GM10847 (cell line): Measurements from ENCODE around the gene PMCH.

Experiments used
- POLR2A ChIP-seq: IDR thresholded peaks from 2 replicates; pipeline ENCODE4 v1.6.1; 2011; ENCODE audit not compliant: insufficient read length; ENCODE audit errors: extremely low read depth

Gene PMCH

DNA sequence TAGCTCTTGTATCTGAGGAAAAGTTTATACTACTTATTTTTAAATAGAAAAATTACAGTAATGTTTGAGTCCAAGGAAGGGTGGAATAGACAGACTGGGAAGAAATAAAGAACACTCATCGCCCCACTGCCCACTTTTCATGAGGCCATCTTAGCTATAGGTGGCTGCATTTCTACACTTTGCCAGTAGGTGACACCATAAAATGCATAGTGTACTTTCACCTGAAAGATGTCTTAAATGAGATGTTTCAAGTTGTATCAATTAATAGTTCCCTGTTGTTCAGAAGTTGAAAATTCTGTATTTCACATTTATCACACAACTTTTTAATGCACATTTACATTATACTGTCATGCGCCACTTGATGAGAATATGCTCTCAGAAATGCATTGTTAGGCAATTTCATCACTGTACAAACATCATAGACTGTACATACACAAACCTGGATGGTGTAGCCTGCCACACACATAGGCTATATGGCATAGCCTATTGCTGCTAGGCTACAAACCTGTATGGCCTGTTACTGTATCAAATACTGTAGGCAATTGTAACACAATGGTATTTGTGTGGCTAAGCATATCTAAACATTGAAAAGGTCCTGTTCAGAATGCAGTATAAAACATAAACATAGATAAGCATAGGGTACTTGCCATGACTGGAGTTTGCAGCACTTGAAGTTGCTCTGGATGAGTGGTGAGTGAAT lies 27.6 kb downstream of the PMCH start:
- TF ChIP-seq POLR2A = no peak

DNA sequence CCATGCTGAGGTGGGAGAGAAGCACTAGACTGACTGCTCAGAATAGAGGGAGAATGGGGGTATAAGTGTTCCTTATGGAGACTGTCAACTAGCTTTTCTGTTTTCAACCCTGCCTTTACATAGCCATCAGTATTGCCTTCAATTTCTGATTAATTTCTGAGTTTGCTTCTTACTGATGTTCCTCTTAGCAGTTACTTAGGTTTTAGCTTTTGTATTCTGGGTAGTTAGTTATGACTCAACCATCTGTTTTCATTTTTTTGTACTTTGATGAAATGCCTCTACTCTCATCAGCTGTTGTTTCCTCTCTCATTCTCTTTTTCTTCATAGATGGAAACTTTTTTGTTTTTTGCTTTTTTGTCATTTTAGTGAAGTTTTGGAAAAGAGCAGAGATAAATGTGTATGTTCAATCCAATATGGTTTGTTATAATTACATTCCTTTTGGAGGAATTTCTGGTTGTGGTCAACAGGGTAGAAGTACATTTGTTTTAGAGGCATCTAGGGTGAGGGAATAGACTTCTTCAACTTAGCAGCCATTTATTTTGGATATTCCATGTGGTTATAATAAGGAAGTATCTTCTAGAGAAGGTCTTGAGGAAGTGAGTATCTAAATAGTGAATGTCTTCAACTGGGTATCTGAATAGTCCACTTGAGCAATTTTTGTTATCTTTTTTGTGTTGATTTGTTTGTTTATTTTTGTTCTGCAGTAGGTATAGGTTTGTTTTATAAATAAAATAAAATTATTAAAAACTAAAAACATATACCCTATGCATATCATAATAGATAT lies 29.6 kb downstream of the PMCH start:
- TF ChIP-seq POLR2A = no peak

DNA sequence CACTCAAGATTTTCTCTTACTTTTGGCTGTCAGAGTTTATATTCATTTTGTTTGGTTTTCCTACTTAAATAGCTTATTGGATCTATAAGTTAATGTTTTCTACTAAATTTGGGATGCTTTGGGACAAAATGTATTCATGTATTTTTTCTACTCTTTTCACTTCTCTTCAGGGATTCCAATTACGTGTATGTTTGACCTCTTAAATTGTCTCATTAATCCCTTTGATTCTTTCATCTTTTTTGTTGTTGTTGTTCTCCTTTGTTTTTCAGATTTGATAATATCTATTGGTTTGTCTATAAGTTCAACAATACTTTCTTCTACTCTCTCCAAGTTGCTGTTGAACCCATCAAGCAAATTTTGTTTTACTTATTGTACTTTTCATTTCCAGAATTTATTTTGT lies 34.2 kb downstream of the PMCH start:
- TF ChIP-seq POLR2A = no peak
